SIG-M5 treated with dmso at 0.1 percent for 504 hours (cell line): Measurements from ENCODE around the gene TANGO2.

Source experiments
- DNase-seq: peaks from one replicate; lab custom pipeline; 2025; ENCODE audit not compliant: unreplicated experiment; lab: John Stamatoyannopoulos, UW

TANGO2 gene

DNA sequence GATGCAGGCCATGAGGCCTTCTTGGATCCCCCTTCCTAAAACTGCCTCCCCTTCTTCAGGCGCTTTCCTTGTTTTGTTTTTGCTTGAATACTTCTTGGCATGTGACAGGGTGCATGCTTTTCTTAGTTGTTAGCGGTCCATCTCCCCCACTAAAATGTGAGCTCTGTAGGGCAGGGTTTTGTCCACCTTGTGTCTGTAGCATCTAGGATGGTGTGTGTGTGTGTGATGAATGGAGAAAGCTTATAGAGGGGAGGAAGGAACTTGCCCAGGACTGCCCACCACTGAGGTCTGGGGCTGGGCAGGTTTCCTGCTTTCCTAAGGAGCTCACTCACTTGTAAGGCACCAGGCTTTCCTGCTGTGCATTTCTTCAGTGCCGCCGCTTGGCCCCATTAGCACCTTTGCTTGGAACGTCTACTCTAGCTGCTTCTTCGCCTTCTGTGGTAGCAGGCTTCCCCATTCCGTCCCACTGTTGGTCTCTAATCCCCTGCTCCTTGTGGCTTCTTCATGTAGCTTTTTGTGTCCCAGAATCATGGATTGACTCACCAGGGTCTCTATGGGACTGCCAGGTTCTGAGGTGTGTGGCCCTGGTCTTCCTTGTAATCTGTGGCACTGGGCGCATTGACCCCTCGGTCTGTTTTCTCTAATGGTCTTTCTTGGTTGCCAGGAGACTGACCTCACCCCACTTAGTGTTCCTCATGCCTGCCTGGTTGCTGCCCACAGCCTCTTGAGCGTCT, 62.4 kb downstream of the TANGO2 start:
- no peak for DNase-seq

DNA sequence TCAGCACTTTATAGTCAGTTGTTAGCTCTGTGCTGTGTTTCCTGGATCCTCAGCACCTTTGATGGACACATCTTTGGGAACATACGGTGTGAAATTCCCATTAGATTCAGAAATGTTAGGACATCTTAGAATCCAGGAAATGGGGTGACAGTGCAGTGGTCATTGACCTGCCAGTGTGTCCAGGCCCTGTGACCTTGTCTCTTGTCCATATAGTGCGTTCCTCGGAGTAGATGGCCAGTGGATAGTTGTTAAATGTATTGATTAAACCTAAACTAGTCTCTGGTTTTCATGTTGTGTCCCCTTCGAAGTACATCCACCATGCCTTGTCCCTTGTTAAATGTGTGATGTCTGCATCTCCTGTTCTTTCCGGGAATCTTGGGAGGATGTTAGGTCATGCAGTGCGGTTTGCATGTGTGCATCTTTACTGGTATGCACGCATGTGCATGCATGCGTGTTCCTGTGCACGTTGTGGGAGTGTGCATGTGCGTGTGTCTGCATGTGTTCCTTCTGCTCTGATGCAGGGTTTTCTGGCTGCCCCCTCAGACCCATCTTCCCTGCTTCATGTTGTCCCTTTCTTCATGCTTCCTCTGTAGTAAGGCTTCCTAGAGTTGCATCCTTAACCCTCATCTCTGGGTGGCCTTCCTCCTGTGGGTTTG, 63.1 kb downstream of the TANGO2 start:
- no peak for DNase-seq

DNA sequence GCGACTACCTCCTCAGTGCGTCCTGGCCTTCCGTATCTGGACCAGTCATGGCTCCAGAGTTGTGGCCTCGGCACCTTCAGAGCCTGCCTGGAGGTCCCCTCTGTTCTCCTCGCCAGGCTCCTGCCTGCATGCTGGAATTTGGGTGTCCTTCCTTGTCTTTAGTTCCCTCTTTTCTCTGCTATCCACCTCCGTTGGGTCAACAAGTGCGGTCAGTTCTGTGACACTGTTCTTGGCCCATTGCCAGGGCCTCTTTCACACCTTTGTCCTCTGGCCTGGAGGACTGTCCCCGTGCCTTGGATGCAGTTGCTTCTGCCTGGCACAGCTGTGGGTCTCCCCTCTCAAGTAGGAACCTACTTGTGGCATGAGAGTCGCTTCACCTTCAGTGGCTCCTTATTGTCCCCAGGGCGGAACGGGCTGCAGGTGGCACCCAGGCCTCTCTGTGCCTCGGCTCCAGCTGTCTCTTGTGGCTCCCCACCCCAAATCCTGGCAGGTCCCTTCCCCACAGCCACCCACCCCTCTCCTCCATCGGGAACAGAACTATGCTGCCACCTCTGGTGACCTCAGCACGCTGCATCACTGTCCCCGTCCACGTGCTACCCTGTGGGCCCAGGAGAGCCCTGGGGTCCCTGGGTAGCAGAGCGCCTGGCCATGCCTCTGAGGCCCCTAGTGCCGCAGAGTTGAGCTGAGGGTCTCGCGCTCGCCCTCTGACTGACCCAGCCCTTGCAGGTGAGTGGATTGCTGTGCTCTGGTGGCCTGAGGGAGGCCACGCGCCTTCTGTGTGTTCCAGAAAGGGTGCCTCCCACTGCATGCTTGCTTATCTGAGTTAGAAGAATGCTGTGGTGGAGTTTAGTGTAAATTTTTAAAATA, 63.9 kb downstream of the TANGO2 start:
- DNase-seq: peak; percentile 16

DNA sequence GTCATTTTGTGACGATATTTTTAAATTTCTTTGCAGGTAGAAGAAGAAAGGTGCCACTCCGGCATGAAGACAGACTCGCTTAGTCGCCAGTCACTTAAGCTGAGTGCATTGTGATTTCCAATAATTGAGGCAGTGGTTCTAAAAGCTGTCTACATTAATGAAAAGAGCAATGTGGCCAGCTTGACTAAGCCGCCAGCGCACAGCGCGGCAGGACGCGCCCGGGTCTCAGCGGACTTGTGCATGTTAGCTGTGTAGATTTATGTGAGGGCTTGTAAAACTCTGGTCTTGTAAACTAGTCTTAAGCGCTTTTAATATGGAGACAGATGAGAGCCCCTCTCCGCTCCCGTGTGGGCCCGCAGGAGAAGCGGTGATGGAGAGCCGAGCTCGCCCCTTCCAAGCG, 64.7 kb downstream of the TANGO2 start:
- DNase-seq: no peak

DNA sequence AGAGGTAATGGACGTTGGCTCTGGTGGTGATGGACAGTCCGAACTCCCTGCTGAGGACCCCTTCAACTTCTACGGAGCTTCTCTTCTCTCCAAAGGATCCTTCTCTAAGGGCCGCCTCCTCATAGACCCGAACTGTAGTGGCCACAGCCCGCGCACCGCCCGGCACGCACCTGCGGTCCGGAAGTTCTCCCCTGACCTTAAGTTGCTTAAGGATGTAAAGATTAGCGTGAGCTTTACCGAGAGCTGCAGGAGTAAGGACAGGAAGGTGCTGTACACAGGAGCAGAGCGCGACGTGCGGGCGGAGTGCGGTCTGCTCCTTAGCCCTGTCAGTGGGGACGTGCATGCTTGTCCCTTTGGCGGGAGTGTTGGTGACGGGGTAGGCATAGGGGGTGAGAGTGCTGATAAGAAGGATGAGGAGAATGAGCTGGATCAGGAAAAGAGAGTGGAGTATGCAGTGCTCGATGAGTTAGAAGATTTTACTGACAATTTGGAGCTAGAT, 65.2 kb downstream of the TANGO2 start:
- DNase-seq: no peak

DNA sequence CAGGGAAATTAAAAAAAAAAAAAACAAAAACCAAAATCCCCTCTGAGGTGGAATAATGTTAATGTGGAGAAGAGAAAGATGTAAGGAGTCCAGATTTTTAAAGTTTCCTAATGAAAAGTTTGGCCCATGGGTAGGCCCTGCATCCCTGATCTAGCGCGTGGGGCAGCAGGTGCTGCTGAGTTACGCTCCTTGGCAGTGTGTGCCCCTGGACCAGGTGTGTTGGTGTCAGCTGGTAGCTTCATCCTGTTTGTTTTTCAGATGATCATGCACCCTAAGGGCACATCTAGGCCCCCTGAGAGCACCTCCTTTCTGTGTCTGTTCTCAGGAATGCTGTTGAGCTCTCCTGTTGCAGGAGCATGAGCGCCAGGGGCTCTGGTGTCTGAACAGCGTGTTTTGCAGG, 65.9 kb downstream of the TANGO2 start:
- no peak for DNase-seq

DNA sequence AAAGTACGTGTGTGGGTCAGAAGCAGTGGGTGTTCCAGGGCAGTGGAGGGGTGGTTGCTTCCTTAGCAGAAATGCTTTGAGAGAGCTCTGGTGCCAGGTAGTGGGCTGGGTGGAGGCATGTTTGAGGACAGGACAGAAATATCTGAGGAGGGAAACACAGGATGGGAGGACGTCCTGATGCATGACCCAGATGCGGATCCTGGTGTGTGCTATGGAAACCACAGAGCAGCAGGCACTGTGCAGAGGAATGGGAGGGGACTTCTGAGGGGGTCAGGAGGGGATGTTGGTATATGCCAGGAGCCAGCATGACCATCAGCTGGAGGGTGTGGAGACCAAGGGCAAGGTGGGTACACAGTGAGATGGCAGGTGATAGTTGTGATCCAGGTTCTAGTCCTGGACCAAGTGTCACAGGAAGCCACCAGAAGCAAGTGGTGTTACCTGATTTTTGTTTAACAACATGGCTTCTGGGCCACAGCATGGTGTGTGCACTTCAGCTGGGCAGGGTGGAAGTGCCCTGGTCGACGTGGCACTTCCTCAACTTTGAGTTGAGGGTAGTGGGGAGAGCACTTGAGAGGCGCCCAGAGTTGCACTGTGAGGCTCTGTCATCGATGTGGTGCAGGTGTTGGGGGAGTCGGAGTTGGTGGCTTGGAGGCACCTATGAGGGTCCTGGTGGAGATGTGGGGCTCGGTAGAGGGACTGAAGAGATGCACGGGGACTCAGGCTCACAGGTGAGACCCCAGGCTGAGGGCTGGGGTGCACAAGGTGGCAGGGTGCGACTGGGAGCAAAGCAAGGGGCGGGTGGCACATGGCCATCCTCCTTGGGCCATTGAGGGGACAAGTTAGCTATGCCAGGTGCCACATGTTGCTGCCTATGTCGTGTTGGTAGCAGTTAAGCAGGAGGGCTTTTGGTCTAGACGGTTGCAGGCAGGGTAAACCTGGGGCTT, 66.7 kb downstream of the TANGO2 start:
- no peak for DNase-seq

DNA sequence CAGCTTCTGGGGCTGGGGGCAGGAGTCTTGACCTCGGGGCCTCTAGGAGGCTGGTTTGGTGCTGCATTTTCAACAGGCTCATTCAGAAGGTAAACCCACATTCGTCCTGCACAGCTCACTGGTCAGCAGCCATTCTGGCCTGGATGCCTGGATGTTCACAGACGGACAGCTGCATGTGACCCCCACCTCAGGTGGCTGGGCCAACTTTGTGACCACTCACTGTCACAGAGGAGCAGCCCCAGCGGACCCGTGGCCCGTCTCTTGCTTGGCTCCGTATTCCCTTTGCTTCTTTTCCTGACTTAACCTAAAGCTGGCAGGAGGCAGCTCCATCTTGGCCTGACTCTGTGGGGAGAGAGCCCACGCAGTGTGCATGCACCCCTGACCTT, 67.3 kb downstream of the TANGO2 start:
- no peak for DNase-seq

DNA sequence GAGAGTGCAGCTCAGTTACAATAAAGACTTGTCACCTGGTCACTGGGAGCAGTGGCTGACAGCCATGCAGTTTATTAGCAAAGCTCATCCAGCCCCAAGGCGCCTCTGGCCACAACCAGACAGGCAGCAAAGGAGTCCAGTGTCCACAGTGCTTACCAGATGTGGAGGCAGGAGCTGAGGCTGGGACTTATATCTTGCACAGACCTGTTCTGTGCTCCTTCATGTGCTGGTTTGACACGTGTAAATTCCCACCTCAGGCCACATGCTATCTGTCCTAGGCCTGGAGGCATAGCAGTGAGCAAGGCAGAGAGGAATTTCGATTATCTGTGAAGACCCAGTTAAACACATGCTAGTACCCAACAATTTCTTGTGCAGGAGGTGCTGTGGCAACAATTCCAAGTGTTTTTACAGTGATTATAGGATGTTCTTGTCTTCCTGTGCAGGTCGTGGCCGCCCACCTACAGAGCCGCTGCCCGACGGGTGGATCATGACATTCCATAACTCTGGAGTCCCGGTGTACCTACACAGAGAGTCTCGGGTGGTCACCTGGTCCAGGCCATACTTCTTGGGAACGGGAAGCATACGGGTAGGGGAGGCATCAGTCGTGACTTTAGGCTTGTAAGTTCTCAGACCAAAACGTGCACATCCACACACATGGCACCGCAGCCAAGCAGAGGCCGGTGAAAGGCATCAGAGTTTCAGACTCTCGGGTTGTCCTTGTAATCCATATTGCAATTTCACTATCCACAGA, 68.5 kb downstream of the TANGO2 start:
- DNase-seq: no peak

DNA sequence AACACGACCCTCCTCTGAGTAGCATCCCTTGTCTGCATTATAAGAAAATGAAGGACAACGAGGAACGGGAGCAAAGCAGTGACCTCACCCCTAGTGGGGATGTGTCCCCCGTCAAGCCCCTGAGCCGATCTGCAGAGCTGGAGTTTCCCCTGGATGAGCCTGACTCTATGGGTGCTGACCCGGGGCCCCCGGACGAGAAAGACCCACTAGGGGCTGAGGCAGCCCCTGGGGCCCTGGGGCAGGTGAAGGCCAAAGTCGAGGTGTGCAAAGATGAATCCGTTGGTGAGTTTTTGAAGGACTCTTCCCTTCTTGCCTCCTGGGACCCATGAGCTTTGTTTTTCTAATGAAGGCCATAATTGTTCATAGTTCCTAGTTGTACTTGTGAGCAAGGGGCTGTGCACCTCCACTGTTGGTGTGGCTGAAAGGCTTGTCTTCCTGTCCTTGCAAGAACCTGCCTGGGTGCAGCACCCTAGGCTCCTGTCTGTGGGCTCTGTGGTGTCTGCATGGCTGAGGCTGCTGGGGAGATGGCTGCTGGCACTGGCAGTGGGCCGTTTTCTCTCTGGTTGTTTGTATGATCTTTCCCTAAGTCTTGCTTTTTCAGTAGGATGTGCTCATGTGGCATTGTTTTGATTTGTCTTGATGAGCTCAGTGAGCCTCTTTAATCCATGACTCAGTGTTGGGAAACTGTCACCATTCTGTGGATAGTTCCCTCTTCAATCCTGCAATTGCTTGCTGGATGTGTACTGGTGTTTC, 69.2 kb downstream of the TANGO2 start:
- DNase-seq: no peak

DNA sequence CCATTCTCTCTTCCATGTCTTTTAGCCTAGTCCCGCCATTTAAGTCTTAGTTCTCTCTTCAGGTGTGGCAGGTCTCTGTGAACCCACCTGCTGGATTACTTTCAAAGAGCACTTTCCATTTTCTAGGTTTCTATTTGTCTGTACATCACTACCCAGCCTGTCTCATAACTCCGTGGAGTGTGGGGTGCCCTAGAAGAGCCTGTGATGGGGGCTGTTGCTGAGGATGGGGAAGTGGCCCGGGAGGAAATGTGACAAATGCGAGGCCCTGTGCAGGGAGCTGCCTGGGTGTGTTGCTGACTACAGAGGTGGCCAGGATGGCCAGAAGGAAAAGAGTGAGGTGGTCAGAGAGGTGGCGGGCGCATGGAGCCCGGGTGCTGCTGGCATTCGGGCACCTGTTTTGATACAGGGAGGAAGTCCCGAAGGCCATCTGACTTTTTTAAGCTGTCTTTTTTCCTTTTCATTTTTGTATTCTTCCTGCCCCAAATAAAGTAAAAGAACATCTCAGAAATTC, 69.9 kb downstream of the TANGO2 start:
- no peak for DNase-seq

DNA sequence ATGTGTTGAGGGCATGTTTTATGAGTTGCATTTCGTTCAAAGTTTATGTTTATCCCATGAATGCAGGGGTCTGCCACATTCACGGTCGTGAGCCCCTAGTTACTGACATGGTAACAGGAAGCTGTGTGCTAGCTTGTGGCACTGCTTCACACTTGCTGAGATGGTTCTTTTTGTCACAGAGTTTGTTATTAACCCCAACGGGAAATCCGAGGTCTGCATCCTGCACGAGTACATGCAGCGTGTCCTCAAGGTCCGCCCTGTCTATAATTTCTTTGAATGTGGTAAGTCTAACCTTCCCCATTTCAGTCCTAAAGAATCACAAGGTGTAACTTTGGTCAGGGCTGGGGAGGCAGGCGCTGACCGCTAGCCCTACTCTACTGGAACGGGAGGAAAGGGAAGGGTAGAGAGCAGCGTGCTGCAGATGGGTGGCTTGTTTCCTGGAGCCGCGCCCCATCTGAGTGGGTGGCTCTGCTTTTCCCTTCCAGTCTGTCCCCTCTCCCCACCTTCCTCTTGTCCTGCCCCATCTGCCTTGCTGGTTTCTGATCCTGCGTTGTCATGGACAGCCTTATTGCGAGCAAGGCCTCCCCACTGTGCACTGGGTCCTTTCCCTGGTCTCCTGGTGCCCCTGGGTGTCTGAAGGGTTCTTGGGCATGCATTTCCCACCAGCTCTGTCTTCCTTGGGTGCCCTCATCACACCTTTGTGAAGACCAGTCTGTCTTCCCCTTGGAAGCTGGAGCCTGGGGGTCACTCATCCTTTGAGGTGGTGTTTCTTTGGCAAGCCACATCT, 71.0 kb downstream of the TANGO2 start:
- DNase-seq: no peak

DNA sequence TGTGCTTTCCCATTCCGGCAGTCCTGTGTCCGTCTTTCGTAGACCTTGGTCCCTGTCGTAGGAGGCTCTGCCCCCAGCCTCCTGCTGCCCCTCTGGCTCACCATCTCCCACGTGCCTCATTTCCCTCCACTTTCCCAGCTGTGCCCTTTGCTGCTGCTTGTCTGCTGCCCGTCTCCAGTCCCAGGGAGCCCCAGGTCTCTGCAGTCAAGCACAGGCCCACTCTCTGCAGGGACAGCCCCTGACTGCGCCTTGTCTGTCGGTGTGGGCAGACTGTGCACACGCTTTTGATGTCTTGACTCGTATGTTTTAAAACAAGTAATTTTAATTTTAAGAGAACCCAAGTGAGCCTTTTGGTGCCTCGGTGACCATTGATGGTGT, 71.6 kb downstream of the TANGO2 start:
- DNase-seq: no peak

DNA sequence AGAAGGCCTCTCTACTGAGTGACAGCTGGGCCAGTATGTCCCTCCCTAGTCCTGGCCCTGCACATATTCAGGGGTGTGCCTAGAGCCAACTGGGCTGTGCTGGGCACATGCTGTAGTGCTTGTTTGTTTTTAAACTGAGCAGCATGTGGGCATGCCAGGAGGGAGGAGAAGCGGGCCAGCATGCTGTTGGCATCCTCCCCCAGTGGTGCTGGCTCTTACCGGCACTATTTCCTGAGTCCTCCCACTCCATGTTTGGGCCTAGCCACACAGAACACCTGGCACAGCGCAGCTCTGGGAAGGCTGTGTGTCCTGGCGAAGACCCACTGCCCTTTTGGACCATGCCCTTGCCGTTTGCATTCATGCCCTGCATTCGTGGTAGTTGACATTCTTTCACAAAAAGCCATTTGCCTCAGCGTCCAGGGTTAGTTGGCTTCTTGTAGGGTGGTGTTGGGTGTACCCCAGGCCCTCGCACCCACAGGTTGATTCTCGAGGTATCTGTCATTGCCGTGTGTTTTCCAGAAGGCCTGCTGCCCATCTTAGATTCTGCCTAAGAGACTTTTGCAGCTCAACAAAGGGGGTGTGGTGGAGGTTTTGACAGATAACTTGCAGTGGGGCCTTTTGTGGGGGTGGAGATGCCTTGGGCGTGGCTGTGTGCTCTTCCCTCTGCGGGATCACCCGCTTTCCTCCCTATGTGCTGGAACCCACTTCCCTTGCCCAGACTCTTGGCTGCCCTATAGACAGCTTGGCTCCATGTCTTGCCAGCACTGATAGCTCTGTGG, 72.7 kb downstream of the TANGO2 start:
- no peak for DNase-seq

DNA sequence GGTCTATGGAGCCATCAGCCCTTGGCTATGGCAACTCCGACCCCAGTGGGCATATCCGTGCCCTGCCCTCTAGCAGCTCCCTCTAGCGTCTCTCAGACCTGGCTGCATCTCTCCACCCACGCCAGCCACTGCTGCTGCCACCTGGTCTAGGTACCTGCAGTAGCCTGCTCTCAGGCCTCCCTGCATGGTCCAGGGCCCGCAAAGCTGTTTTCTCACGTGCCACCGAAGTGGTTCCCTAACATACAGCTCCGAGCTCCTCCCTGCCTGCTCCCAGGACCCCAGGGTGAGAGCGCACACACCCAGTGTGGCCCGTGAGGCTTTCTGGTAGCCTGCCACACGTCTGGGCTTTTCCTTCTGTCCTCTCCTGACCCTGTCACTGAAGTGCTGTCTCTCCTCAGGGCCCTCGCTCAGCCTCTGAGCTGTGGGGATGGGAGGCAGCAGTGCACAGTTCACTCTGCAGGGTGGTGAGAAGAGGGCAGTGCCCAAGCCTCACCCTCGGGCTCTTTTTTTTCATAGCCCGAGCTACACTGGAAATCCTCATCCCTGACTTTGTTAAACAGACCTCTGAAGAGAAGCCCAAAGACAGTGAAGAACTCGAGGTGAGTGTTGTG, 73.4 kb downstream of the TANGO2 start:
- DNase-seq: no peak

DNA sequence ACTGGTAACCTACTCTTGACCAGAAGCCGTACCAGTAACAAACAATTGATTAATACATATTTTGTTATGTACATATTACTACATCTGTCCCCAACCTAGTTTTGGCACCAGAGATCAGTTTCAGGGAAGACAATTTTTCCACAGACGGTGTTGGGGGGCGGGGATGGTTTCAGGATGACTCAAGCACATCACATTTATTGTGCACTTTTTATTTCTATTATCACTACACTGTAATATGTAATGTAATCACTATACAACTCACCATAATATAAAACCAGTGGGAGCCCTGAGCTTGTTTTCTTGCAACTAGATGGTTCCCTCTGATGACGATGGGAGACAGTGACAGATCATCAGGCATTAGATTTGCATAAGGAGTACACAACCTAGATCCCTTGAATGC, 74.6 kb downstream of the TANGO2 start:
- DNase-seq: no peak
